ENCODE results near the gene ZBED4. TPM values are rescaled to one million over a fixed set of nuclear protein-coding genes. Genes with fewer than 3 reads are reported as not detected.

The ZBED4 gene
- total RNA-seq, 1 experiment from 2014 or later = 29.2 TPM

DNA sequence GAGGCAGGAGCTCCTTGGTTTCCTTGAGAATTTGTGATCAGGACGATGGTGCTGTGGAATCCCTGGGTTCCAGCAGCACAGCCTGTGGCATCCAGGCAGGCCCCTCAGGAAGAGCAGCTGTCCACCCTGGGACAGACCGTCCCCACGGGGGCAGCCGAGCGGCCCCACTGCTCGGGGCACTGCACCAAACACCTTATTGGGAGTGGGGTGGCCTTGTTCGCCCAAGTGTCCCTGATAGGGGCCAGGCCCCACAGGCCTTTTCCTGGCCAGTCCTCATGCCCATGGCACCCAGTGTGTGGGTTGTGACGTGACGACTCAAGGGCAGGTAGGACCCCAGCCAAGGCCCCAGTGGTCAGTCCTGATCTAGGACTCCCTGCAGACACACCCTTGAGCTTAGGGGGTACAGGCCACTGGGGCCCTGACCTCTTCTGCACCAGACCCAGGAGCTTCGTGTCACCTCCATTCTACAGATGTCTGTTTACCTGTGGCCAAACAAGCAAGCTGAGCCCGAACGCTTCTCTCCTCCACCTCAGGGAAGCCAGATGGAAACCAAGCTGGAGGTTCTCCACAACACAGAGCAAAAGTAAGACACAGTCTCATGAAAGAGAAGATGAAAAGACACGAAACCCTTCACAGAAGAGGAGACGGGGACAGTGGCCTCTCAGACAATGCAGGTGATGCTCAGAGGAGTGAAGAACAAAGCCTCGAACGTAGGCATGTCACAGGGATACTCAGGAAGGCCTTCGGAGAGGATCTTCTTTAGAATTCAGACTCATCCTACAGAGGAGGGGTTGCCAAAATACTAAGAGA, 24.4 kb upstream of the ZBED4 start (continued):
- TF ChIP-seq, protein P1, sequence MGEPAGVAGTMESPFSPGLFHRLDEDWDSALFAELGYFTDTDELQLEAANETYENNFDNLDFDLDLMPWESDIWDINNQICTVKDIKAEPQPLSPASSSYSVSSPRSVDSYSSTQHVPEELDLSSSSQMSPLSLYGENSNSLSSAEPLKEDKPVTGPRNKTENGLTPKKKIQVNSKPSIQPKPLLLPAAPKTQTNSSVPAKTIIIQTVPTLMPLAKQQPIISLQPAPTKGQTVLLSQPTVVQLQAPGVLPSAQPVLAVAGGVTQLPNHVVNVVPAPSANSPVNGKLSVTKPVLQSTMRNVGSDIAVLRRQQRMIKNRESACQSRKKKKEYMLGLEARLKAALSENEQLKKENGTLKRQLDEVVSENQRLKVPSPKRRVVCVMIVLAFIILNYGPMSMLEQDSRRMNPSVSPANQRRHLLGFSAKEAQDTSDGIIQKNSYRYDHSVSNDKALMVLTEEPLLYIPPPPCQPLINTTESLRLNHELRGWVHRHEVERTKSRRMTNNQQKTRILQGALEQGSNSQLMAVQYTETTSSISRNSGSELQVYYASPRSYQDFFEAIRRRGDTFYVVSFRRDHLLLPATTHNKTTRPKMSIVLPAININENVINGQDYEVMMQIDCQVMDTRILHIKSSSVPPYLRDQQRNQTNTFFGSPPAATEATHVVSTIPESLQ (CRISPR knock-in tag; IDR thresholded peaks at IDR 0.05) = no peak
- TF ChIP-seq, protein P2, sequence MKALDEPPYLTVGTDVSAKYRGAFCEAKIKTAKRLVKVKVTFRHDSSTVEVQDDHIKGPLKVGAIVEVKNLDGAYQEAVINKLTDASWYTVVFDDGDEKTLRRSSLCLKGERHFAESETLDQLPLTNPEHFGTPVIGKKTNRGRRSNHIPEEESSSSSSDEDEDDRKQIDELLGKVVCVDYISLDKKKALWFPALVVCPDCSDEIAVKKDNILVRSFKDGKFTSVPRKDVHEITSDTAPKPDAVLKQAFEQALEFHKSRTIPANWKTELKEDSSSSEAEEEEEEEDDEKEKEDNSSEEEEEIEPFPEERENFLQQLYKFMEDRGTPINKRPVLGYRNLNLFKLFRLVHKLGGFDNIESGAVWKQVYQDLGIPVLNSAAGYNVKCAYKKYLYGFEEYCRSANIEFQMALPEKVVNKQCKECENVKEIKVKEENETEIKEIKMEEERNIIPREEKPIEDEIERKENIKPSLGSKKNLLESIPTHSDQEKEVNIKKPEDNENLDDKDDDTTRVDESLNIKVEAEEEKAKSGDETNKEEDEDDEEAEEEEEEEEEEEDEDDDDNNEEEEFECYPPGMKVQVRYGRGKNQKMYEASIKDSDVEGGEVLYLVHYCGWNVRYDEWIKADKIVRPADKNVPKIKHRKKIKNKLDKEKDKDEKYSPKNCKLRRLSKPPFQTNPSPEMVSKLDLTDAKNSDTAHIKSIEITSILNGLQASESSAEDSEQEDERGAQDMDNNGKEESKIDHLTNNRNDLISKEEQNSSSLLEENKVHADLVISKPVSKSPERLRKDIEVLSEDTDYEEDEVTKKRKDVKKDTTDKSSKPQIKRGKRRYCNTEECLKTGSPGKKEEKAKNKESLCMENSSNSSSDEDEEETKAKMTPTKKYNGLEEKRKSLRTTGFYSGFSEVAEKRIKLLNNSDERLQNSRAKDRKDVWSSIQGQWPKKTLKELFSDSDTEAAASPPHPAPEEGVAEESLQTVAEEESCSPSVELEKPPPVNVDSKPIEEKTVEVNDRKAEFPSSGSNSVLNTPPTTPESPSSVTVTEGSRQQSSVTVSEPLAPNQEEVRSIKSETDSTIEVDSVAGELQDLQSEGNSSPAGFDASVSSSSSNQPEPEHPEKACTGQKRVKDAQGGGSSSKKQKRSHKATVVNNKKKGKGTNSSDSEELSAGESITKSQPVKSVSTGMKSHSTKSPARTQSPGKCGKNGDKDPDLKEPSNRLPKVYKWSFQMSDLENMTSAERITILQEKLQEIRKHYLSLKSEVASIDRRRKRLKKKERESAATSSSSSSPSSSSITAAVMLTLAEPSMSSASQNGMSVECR (CRISPR knock-in tag; IDR thresholded peaks at IDR 0.05; ENCODE audit: borderline replicate concordance) = no peak
- TF ChIP-seq ZNF232 (CRISPR knock-in tag; IDR thresholded peaks at IDR 0.05) = no peak

GRCh38 chr22:49833340-49834007, 20.2 kb upstream of the ZBED4 start:
- Mint-ChIP-seq H3K4me1 (no peaks in the 10 kb centered on the region), H3K36me3 (peaks cover 20% of the 10 kb centered on the region), H3K27me3 (ENCODE audit: low read depth) (peaks cover 42% of the 10 kb centered on the region), H3K27ac (no peak overlapping the region), H3K4me3 (no peak overlapping the region), H3K9me3 (peaks cover 32% of the 10 kb centered on the region)
- TF ChIP-seq, protein P3, sequence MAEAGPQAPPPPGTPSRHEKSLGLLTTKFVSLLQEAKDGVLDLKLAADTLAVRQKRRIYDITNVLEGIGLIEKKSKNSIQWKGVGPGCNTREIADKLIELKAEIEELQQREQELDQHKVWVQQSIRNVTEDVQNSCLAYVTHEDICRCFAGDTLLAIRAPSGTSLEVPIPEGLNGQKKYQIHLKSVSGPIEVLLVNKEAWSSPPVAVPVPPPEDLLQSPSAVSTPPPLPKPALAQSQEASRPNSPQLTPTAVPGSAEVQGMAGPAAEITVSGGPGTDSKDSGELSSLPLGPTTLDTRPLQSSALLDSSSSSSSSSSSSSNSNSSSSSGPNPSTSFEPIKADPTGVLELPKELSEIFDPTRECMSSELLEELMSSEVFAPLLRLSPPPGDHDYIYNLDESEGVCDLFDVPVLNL (CRISPR knock-in tag; IDR thresholded peaks at IDR 0.05; ENCODE audit: borderline replicate concordance, low read depth) = no peak
- TF ChIP-seq RORB (CRISPR knock-in tag; IDR thresholded peaks at IDR 0.05) (no peak), JAZF1 (CRISPR knock-in tag; IDR thresholded peaks at IDR 0.05) (no peak)
- no peak for ATAC-seq
- no peak for DNase-seq (ENCODE audit: low spot score)
- ChIA-PET CTCF (no interaction called here), POLR2A (interaction anchor here (0.8 kb wide), 1 partner anchor 259 kb away, joined by 3 read pairs; no protein-coding TSS in a partner anchor)

DNA sequence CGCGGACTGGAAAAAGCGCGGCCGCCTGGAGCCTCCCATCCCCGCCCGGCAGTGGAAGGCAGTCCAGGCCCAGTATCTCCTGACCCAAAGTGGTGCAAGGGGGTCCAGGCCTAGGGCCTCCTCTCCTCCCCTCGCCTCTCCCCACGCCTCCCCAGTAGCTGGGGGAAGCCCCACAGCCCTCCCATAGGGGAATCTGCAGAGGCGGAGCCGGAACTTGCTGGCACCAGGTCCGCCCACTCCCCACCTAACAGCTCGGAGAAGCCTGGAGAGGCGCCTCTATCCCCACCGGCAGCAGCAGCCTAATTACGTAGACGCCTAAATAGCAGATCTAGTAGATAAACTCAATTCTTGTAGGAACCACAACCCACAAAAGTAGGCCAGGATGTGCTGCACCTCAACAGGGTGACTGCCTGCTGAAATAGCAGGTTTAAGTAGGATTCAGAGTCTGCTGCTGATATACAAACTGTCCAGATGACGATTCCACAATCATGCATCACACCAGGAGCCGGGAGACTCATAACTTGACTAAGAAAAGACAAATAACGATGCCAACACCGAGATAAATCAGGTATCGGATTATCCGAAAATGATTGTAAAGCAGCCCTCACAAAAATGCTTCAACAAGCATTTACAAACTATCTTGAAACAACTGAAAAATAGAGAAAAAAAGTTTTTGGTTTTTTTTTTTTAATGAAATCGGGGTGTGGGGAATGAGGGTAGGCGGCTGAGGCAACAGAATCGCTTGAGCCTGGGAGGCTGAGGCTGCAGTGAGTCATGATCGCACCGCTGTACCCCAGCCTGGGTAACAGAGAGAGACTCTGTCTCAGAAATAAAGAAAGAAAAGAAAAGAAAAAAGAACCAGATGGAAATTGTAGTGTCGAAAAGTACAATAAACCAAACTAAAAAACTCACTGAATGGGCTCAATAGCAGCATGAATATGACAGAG, 14.6 kb upstream of the ZBED4 start:
- ATAC-seq = peak; percentile 98
- ChIA-PET POLR2A (interaction anchor here (1.0 kb wide), 1 partner anchor 174 kb away, joined by 3 read pairs; the partner anchor contains the start of gene IL17REL), CTCF (interaction anchor here (0.7 kb wide), 1 partner anchor 62 kb away, joined by 3 read pairs; no protein-coding TSS in a partner anchor)
- peaks cover 9% of the 10 kb centered on the region for H3K4me1 Mint-ChIP-seq
- H3K27me3 Mint-ChIP-seq (ENCODE audit: low read depth) = peaks cover 17% of the 10 kb centered on the region
- no peaks in the 10 kb centered on the region for H3K36me3 Mint-ChIP-seq
- no peaks in the 10 kb centered on the region for H3K9me3 Mint-ChIP-seq
- peak; percentile 58 for DNase-seq (ENCODE audit: low spot score)
- peak overlapping the region; percentile 56 for H3K4me3 Mint-ChIP-seq
- TF ChIP-seq SP1 (CRISPR knock-in tag; conservative IDR thresholded peaks at IDR 0.05) = 0 out of 2 replicates have a peak, but pooled peaks have one; percentile 28
- TF ChIP-seq, protein P4, sequence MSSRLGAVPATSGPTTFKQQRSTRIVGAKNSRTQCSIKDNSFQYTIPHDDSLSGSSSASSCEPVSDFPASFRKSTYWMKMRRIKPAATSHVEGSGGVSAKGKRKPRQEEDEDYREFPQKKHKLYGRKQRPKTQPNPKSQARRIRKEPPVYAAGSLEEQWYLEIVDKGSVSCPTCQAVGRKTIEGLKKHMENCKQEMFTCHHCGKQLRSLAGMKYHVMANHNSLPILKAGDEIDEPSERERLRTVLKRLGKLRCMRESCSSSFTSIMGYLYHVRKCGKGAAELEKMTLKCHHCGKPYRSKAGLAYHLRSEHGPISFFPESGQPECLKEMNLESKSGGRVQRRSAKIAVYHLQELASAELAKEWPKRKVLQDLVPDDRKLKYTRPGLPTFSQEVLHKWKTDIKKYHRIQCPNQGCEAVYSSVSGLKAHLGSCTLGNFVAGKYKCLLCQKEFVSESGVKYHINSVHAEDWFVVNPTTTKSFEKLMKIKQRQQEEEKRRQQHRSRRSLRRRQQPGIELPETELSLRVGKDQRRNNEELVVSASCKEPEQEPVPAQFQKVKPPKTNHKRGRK (CRISPR knock-in tag; IDR thresholded peaks at IDR 0.05; ENCODE audit: borderline replicate concordance) = no peak
- TF ChIP-seq EMX1 (CRISPR knock-in tag; IDR thresholded peaks at IDR 0.05) = no peak
- TF ChIP-seq, protein P5, sequence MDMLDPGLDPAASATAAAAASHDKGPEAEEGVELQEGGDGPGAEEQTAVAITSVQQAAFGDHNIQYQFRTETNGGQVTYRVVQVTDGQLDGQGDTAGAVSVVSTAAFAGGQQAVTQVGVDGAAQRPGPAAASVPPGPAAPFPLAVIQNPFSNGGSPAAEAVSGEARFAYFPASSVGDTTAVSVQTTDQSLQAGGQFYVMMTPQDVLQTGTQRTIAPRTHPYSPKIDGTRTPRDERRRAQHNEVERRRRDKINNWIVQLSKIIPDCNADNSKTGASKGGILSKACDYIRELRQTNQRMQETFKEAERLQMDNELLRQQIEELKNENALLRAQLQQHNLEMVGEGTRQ (CRISPR knock-in tag; IDR thresholded peaks at IDR 0.05) = no peak
- TF ChIP-seq MAX (CRISPR knock-in tag; IDR thresholded peaks at IDR 0.05) = no peak; the same call in 1 of the 2 replicates
- TF ChIP-seq, protein P6, sequence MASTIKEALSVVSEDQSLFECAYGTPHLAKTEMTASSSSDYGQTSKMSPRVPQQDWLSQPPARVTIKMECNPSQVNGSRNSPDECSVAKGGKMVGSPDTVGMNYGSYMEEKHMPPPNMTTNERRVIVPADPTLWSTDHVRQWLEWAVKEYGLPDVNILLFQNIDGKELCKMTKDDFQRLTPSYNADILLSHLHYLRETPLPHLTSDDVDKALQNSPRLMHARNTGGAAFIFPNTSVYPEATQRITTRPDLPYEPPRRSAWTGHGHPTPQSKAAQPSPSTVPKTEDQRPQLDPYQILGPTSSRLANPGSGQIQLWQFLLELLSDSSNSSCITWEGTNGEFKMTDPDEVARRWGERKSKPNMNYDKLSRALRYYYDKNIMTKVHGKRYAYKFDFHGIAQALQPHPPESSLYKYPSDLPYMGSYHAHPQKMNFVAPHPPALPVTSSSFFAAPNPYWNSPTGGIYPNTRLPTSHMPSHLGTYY (CRISPR knock-in tag; IDR thresholded peaks at IDR 0.05) = no peak
- H3K27ac Mint-ChIP-seq = peak overlapping the region; percentile 54; the same call in 1 of the 2 replicates
